Ovary (tissue), 9 donors: ENCODE measurements around the gene SLC36A4. TPM values are rescaled to one million over a fixed set of nuclear protein-coding genes. Genes with fewer than 3 reads are reported as not detected.

Source experiments
- DNase-seq, 5 donors: peaks; one replicate each; pipeline ENCODE4 v3.0.0-alpha.2; 2019 to 2020
- H3K27ac ChIP-seq, 2 donors: fragments of 200-600 bp; one replicate each; pipeline versions ENCODE4 v1.5.1 to v1.8.0; 2019 to 2022
- H3K27me3 ChIP-seq: fragments of 200-600 bp; one replicate; pipeline ENCODE4 v1.8.0; 2022
- H3K36me3 ChIP-seq: fragments of 200-600 bp; sonication (generic); one replicate; pipeline ENCODE4 v1.5.1; 2019
- H3K4me1 ChIP-seq: one replicate; pipeline ENCODE4 v1.8.1; 2013; ENCODE audit warnings: mild to moderate bottlenecking, moderate library complexity; ENCODE audit not compliant: insufficient read depth
- H3K4me3 ChIP-seq: fragments of 200-600 bp; sonication (generic); one replicate; pipeline ENCODE4 v1.5.1; 2017
- H3K9me3 ChIP-seq, 2 donors: fragments of 200-600 bp in 1 of 2; sonication (generic) in 1 of 2; one replicate each; pipeline versions ENCODE4 v1.5.1 to v1.8.1; 2013 to 2019; ENCODE audit warnings: mild to moderate bottlenecking in 1 of 2, moderate library complexity in 1 of 2
- CTCF ChIP-seq, 3 donors: fragments of 450-650 bp in 2 of 3; fragments of 200-600 bp in 1 of 3; IDR thresholded peaks; one replicate each; pipeline versions ENCODE4 v1.5.1 to v1.8.0; 2016 to 2022; ENCODE audit warnings: antibody characterized with exemption in 3 of 3, mild to moderate bottlenecking in 1 of 3
- EP300 ChIP-seq: sonication (generic); formaldehyde crosslinking; IDR thresholded peaks from one replicate; pipeline ENCODE4 v1.6.1; 2017; ENCODE audit warnings: antibody characterized with exemption
- POLR2A ChIP-seq: fragments of 450-650 bp; IDR thresholded peaks from one replicate; pipeline ENCODE4 v1.6.1; 2017; ENCODE audit warnings: antibody characterized with exemption, mild to moderate bottlenecking, moderate library complexity
- WGBS, 3 donors: extraction: QIAGEN DNeasy Blood & Tissue Kit in 1 of 3; methylation state at CpG; one replicate each; pipeline versions ENCODE4 v1.1.5 to v1.1.7; 2013 to 2017; 5-methylcytosine and 5-hydroxymethylcytosine counted together
- intact Hi-C, 4 donors: fragments of 100-400 bp; cut with DNase I; formaldehyde crosslinking; loops; one replicate each; pipeline versions ENCODE4 v1.11.0 to v1.15.1; 2022 to 2023
- polyA plus RNA-seq, 2 donors: library from polyadenylated mRNA; stranded (reverse); fragments of 200-250 nt in 1 of 2; fragments of 350-450 nt in 1 of 2; fragmentation: Illumina TruSeq in 1 of 2; extraction: RNeasy Lipid Tissue Mini Kit (QIAGEN cat#74804) in 1 of 2; gene quantifications; one replicate each; pipeline ENCODE4 v1.2.3, GENCODE V29; 2013 to 2014
- total RNA-seq, 7 donors: library from RNA; depleted of rRNA in 2 of 7; stranded (reverse); fragments of >200 nt in 2 of 7; fragmentation: NEBNext Ultra II Directional in 3 of 7; extraction: Animal tissue kit (Norgen Biotek cat#: 25700) in 3 of 7; gene quantifications; one replicate each; pipeline versions ENCODE4 v1.1.0 to v1.2.4, GENCODE V29; 2016 to 2023
- donor health status: DM: no; HTN: no; CAD: no; lungs with moderate emphysema.
- donor health status: DM: no; HTN: no; CAD: no.
- donor health status: Bipolar disorder and iron deficiency.
- donor health status: DM: yes; HTN: yes; CAD: no.
- donor health status: DM: no; HTN: no; CAD: no.
- donor health status: DM: yes; HTN: yes; CAD: no.

The SLC36A4 gene
- total and polyA plus RNA-seq, 9 donors, result 6.4 to 23.9 (median 13.8) TPM

- intact Hi-C loops, result loop anchor here in 1 of 4 donors (10.0 kb wide), 1 partner anchor 277 kb away; no protein-coding TSS in a partner anchor
- no peaks in the 10 kb centered on the region for H3K9me3 ChIP-seq
- H3K4me1 ChIP-seq, result no peaks in the 10 kb centered on the region
- WGBS, 3 donors, result 77 to 84% (median 83%) methylated on average over 4 of the region's 4 CpGs
- no peak overlapping the region for H3K4me3 ChIP-seq
- TF ChIP-seq EP300, result no peak
- no peaks in the 10 kb centered on the region for H3K36me3 ChIP-seq
- H3K27me3 ChIP-seq, result no peaks in the 10 kb centered on the region
- no peak for DNase-seq
- no peak overlapping the region for H3K27ac ChIP-seq
Observed at GRCh38 chr11:93221539-93221938, 23.7 kb upstream of the SLC36A4 start.

- H3K36me3 ChIP-seq, result no peaks in the 10 kb centered on the region
- H3K9me3 ChIP-seq, result no peaks in the 10 kb centered on the region
- no peak for TF ChIP-seq CTCF (IDR thresholded peaks at IDR 0.05)
- H3K27me3 ChIP-seq, result no peaks in the 10 kb centered on the region
- DNase-seq, result no peak
- intact Hi-C loops, result loop anchor here in 1 of 4 donors (10.0 kb wide), 1 partner anchor 275 kb away; no protein-coding TSS in a partner anchor
- H3K4me1 ChIP-seq, result no peaks in the 10 kb centered on the region
- H3K4me3 ChIP-seq, result no peak overlapping the region
- no peak overlapping the region for H3K27ac ChIP-seq
Observed at GRCh38 chr11:93220078-93220477, 22.3 kb upstream of the SLC36A4 start.

GRCh38 chr11:93219440-93219839 lies 21.6 kb upstream of the SLC36A4 start:
- 62 to 78% (median 75%) methylated on average over 2 of the region's 2 CpGs for WGBS, 3 donors
- no peaks in the 10 kb centered on the region for H3K4me1 ChIP-seq
- no peak for DNase-seq
- no peaks in the 10 kb centered on the region for H3K27me3 ChIP-seq
- no peak overlapping the region for H3K27ac ChIP-seq
- intact Hi-C loops, result no loop called here
- H3K36me3 ChIP-seq, result no peaks in the 10 kb centered on the region
- no peaks in the 10 kb centered on the region for H3K9me3 ChIP-seq
- TF ChIP-seq EP300 (no peak), CTCF (IDR thresholded peaks at IDR 0.05) (no peak), POLR2A (no peak)
- no peak overlapping the region for H3K4me3 ChIP-seq

- no peak for TF ChIP-seq EP300
- TF ChIP-seq CTCF (IDR thresholded peaks at IDR 0.05), result no peak
- no peak for TF ChIP-seq POLR2A
- Histone ChIP-seq H3K27me3 (no peaks in the 10 kb centered on the region), H3K9me3 (no peaks in the 10 kb centered on the region), H3K27ac (no peak overlapping the region), H3K36me3 (no peaks in the 10 kb centered on the region), H3K4me1 (no peaks in the 10 kb centered on the region), H3K4me3 (no peak overlapping the region)
- intact Hi-C loops, result no loop called here
- 34 to 48% (median 44%) methylated on average over 5 of the region's 5 CpGs for WGBS, 3 donors
- no peak for DNase-seq
Observed at GRCh38 chr11:93216511-93217101, 18.8 kb upstream of the SLC36A4 start.

GRCh38 chr11:93213622-93214021 lies 15.8 kb upstream of the SLC36A4 start:
- Histone ChIP-seq H3K9me3 (no peaks in the 10 kb centered on the region), H3K4me3 (no peak overlapping the region), H3K36me3 (no peaks in the 10 kb centered on the region), H3K27ac (no peak overlapping the region), H3K4me1 (no peaks in the 10 kb centered on the region), H3K27me3 (no peaks in the 10 kb centered on the region)
- no peak for TF ChIP-seq CTCF (IDR thresholded peaks at IDR 0.05)
- TF ChIP-seq POLR2A, result no peak
- TF ChIP-seq EP300, result no peak
- intact Hi-C loops, result no loop called here
- no peak for DNase-seq
